ENCODE data around the gene TPRX2.

- TF ChIP-seq CTCF (IDR thresholded peaks at IDR 0.05; ENCODE audit: poor library complexity, severe bottlenecking) (no peak), EZH2 (IDR thresholded peaks at IDR 0.05; ENCODE audit: borderline replicate concordance, insufficient read depth, low read length, poor library complexity, severe bottlenecking) (no peak), REST (IDR thresholded peaks at IDR 0.05; ENCODE audit: borderline replicate concordance) (no peak), TAF1 (IDR thresholded peaks at IDR 0.05; ENCODE audit: low read depth) (no peak)
These were observed 40.3 kb downstream of the TPRX2 start for GRCh38 chr19:47899335-47899734.
